Transverse colon (tissue), 4 donors: ENCODE measurements around the gene KAZN. TPM values are rescaled to one million over a fixed set of nuclear protein-coding genes. Genes with fewer than 3 reads are reported as not detected.
"Not testable (repeated sequence)": the region's sequence is repeated elsewhere in the genome, so short reads cannot be mapped to it uniquely, and the experiment has no call there.

Source experiments
- DNase-seq: peaks from one replicate; pipeline ENCODE4 v3.0.0-alpha.2; 2019
- H3K27ac ChIP-seq, 4 donors: fragments of 200-600 bp; sonication (generic); 2 replicates each; pipeline ENCODE4 v1.5.1; 2016 to 2018; ENCODE audit warnings: inconsistent platforms in 4 of 4
- H3K27me3 ChIP-seq: fragments of 200-600 bp; sonication (generic); 2 replicates; pipeline ENCODE4 v1.5.1; 2017; ENCODE audit warnings: inconsistent platforms
- H3K36me3 ChIP-seq, 4 donors: fragments of 200-600 bp; sonication (generic); 2 replicates each; pipeline ENCODE4 v1.5.1; 2017 to 2019; ENCODE audit warnings: inconsistent platforms in 4 of 4
- H3K4me1 ChIP-seq, 4 donors: fragments of 200-600 bp; sonication (generic); 2 replicates each; pipeline ENCODE4 v1.5.1; 2017 to 2020; ENCODE audit warnings: inconsistent platforms in 4 of 4
- H3K4me3 ChIP-seq, 4 donors: fragments of 200-600 bp; sonication (generic); 1 replicate in 1 of 4; 2 replicates in 3 of 4; pipeline versions ENCODE4 v1.5.1 to v1.6.1; 2017 to 2019; ENCODE audit warnings: inconsistent platforms in 4 of 4
- H3K9me3 ChIP-seq, 2 donors: fragments of 200-600 bp; sonication (generic); 2 replicates each; pipeline ENCODE4 v1.5.1; 2017 to 2019; ENCODE audit warnings: inconsistent platforms in 2 of 2
- EP300 ChIP-seq: sonication (generic); formaldehyde crosslinking; IDR thresholded peaks from one replicate; pipeline ENCODE4 v1.6.1; 2017; ENCODE audit warnings: antibody characterized with exemption, low read depth
- POLR2A ChIP-seq: fragments of 450-650 bp; IDR thresholded peaks from one replicate; pipeline ENCODE4 v1.6.1; 2016; ENCODE audit warnings: antibody characterized with exemption, mild to moderate bottlenecking, moderate library complexity
- POLR2AphosphoS5 ChIP-seq, 3 donors: sonication (generic); formaldehyde crosslinking; IDR thresholded peaks; one replicate each; pipeline ENCODE4 v1.6.1; 2016; ENCODE audit warnings: antibody characterized with exemption in 3 of 3
- WGBS, 2 donors: methylation state at CpG; one replicate each; pipeline ENCODE4 v1.1.5; 2018; ENCODE audit warnings: low coverage in 1 of 2; 5-methylcytosine and 5-hydroxymethylcytosine counted together
- in situ Hi-C, 4 donors: fragments of 200-750 bp; cut with MboI; loops; one replicate each; pipeline versions ENCODE4 v1.15.0 to v1.15.1; 2017; ENCODE audit warnings: low sequenced_read_pairs in 3 of 4, low pct_ligation_motif_present in 1 of 4, low pct_unique_long_range_greater_than_20kb in 1 of 4
- intact Hi-C: fragments of 100-400 bp; cut with DNase I; formaldehyde crosslinking; loops from one replicate; pipeline ENCODE4 v1.15.1; 2023; ENCODE audit warnings: low total_unique reads
- total RNA-seq, 4 donors: library from RNA; depleted of rRNA; stranded (reverse); fragments of >200 nt; gene quantifications; one replicate each; pipeline ENCODE4 v1.1.0, GENCODE V29; 2016
- TF ChIP-seq, protein P1 (sequence below), 5 experiments: fragments of 200-600 bp in 3 of 5; fragments of 450-650 bp in 2 of 5; sonication (generic) in 3 of 5; IDR thresholded peaks; 1 replicate in 2 of 5; 2 replicates in 3 of 5; pipeline ENCODE4 v1.5.1; 2016 to 2017; ENCODE audit warnings: antibody characterized with exemption in 5 of 5, inconsistent platforms in 3 of 5, mild to moderate bottlenecking in 2 of 5, moderate library complexity in 1 of 5

Gene KAZN
- total RNA-seq, 4 donors from 2014 or later: 12.0 to 17.1 (median 16.2) TPM

DNA sequence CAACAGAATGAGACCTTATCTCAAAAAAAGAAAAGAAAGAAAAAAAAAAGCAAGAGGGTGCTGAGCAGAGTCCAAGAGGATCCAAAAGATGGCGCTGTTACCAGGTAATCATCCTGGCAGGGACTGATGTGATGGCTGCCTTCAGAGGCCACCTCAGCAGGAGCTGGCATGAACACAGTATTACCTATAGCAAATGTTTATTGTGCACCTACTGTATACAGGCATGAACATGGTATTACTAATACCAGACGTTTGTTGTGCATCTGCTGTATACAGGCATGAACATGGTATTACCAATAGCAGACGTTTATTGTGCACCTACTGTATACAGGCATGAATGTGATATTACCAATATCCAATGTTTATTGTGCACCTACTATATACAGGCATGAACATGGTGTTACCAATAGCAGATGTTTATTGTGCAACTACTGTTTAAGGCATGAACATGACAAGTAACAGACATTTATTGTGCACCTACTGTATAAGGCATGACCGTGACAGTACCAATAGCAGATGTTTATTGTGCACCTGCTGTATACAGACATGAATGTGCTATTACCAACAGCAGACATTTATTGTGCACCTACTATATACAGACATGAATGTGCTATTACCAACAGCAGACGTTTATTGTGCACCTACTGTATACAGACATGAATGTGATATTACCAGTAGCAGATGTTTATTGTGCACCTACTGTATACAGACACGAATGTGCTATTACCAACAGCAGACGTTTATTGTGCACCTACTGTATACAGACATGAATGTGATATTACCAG lies 439.9 kb downstream of the KAZN start:
- WGBS, 2 donors: 83 to 84% methylated on average over 4 to 7 of the region's 7 CpGs
- no peak for TF ChIP-seq EP300
- TF ChIP-seq, protein P1, sequence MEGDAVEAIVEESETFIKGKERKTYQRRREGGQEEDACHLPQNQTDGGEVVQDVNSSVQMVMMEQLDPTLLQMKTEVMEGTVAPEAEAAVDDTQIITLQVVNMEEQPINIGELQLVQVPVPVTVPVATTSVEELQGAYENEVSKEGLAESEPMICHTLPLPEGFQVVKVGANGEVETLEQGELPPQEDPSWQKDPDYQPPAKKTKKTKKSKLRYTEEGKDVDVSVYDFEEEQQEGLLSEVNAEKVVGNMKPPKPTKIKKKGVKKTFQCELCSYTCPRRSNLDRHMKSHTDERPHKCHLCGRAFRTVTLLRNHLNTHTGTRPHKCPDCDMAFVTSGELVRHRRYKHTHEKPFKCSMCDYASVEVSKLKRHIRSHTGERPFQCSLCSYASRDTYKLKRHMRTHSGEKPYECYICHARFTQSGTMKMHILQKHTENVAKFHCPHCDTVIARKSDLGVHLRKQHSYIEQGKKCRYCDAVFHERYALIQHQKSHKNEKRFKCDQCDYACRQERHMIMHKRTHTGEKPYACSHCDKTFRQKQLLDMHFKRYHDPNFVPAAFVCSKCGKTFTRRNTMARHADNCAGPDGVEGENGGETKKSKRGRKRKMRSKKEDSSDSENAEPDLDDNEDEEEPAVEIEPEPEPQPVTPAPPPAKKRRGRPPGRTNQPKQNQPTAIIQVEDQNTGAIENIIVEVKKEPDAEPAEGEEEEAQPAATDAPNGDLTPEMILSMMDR (IDR thresholded peaks at IDR 0.05): peak in 1 of 5 experiments; percentile 4
- intact Hi-C loops: no loop called here

DNA sequence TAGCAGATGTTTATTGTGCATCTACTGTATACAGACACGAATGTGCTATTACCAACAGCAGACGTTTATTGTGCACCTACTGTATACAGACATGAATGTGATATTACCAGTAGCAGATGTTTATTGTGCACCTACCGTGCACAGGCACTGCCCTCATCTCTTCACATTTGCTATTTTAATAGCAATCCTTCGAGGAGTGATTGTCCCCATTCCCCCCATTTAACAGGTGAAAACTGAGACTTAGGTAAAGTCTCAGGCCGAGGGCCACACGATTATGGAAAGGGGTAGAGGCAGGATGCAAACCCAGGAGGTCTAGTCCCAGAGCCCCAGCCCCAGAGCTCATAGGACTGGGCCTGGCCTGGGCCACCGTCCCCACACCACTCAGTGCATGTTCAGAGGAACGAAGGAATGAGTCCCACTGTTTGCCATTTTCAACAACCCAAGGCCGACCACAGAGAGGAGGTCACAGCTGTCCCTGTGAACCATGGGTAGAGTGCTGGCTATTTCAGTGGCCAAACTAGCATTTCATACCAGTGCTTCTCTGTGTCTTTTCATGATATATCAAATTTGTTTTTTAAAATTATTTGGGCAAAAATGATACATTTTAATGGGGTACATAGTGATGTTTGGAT lies 440.6 kb downstream of the KAZN start:
- DNase-seq: no peak
- Histone ChIP-seq H3K27ac (no peak overlapping the region), H3K4me1 (no peaks in the 10 kb centered on the region), H3K27me3 (no peaks in the 10 kb centered on the region), H3K9me3 (no peaks in the 10 kb centered on the region), H3K4me3 (no peak overlapping the region), H3K36me3 (no peaks in the 10 kb centered on the region)
- in situ Hi-C loops (loop anchor here in 3 of 4 donors (25.0 kb wide), 3 partner anchors 252 to 1077 kb away; no protein-coding TSS in a partner anchor), intact Hi-C loops (no loop called here)
- WGBS, 2 donors: 83% methylated on average over 9 of the region's 9 CpGs; no CpG with 5 or more reads in 1 of the 2 donors
- TF ChIP-seq EP300: no peak
- no peak for TF ChIP-seq POLR2A
- TF ChIP-seq POLR2AphosphoS5 (IDR thresholded peaks at IDR 0.05): no peak
- TF ChIP-seq, protein P1 (IDR thresholded peaks at IDR 0.05): no peak

More for the DNA sequence above, 439.9 kb downstream of the KAZN start:
- in situ Hi-C loops: loop anchor here in 3 of 4 donors (25.0 kb wide), 3 partner anchors 251 to 1076 kb away; no protein-coding TSS in a partner anchor
- no peak for DNase-seq
- no peaks in the 10 kb centered on the region for H3K4me1 ChIP-seq
- no peak overlapping the region for H3K27ac ChIP-seq
- no peaks in the 10 kb centered on the region for H3K27me3 ChIP-seq
- H3K36me3 ChIP-seq: no peaks in the 10 kb centered on the region
- no peak overlapping the region for H3K4me3 ChIP-seq
- no peaks in the 10 kb centered on the region for H3K9me3 ChIP-seq

DNA sequence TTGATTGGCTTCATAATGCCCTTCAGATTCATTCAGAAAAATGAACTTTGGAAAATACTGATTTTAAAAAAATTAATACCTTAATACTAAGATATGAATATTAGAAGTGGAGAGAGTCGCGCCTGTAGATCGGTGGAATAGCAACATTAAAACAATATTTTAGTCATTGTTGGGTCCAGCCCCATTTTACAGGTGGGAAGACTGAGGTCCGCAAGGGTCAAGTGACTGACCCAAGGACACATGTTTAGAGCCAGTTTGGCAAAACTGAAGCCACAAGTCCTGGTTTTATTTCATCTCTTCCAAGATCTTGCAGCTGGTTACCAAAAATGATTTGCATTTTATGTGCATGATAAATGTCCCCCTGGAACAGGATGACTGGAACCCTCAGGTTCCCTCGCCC lies 441.4 kb downstream of the KAZN start:
- DNase-seq: no peak
- Histone ChIP-seq H3K27me3 (no peaks in the 10 kb centered on the region), H3K9me3 (no peaks in the 10 kb centered on the region), H3K4me3 (no peak overlapping the region), H3K4me1 (no peaks in the 10 kb centered on the region), H3K36me3 (no peaks in the 10 kb centered on the region), H3K27ac (no peak overlapping the region)
- TF ChIP-seq POLR2AphosphoS5 (IDR thresholded peaks at IDR 0.05) (no peak), POLR2A (no peak), EP300 (no peak)
- TF ChIP-seq, protein P1 (IDR thresholded peaks at IDR 0.05): no peak
- 93% methylated on average over 3 to 5 of the region's 5 CpGs for WGBS, 2 donors
- intact Hi-C loops: no loop called here
- in situ Hi-C loops: loop anchor here (10.0 to 25.0 kb wide), 4 partner anchors 253 to 1078 kb away; no protein-coding TSS in a partner anchor

DNA sequence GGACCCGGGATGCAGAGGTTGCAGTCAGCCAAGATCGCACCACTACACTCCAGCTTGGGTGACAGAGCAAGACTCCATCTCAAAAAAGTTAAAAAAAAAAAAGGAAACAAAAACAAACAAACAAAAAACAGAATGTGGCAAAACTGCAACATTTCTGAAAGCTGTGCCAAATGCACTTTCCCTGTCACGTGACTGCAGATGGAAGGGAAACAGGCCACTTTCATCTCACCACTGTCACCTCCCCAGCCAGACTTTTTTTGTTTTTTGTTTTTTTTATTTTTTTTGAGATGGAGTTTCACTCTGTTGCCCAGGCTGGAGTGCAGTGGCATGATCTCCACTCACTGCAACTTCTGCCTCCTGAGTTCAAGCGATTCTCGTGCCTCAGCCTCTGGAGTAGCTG lies 442.2 kb downstream of the KAZN start:
- in situ Hi-C loops: loop anchor here (10.0 to 25.0 kb wide), 4 partner anchors 253 to 1078 kb away; no protein-coding TSS in a partner anchor
- intact Hi-C loops, H3K27me3 ChIP-seq, H3K9me3 ChIP-seq, H3K4me3 ChIP-seq, H3K27ac ChIP-seq, DNase-seq, H3K36me3 ChIP-seq, H3K4me1 ChIP-seq: not testable (repeated sequence)
- WGBS, 2 donors: 76 to 83% methylated on average over 5 of the region's 5 CpGs
